MCF 10A (cell line): ENCODE results near the gene ORM2. TPM values are rescaled to one million over a fixed set of nuclear protein-coding genes. Genes with fewer than 3 reads are reported as not detected.

Experiments used
- BruUV-seq: library from RNA; stranded (reverse); fragments of 400-500 nt; replicated peaks from 2 replicates; lab custom pipeline; 2021; lab: Mats Ljungman, UMichigan
- CTCF ChIA-PET: fragments of 300-600 bp; sonication (Branson Sonifier 250); formaldehyde crosslinking; extraction: SDS; loops from one replicate; lab custom pipeline; 2021; ENCODE audit warnings: antibody characterized with exemption, inconsistent platforms; lab: Yijun Ruan, JAX
- POLR2A ChIA-PET: fragments of 300-600, 350-650 bp; sonication (Branson Sonifier 250); formaldehyde crosslinking; extraction: SDS; loops from one replicate; lab custom pipeline; 2020; ENCODE audit warnings: antibody characterized with exemption, inconsistent platforms; lab: Yijun Ruan, JAX
- DNase-seq: peaks from one replicate; pipeline ENCODE4 v3.0.0-alpha.2; 2018; ENCODE audit not compliant: unreplicated experiment
- H3K27ac Mint-ChIP-seq: one replicate; pipeline ENCODE4 v1.8.0; 2022; ENCODE audit warnings: mild to moderate bottlenecking, low read depth, mixed read lengths; ENCODE audit not compliant: unreplicated experiment
- H3K27me3 Mint-ChIP-seq: one replicate; pipeline ENCODE4 v1.8.0; 2022; ENCODE audit warnings: mixed read lengths; ENCODE audit not compliant: insufficient read depth, unreplicated experiment
- H3K36me3 Mint-ChIP-seq: one replicate; pipeline ENCODE4 v1.8.0; 2022; ENCODE audit warnings: mild to moderate bottlenecking, moderate library complexity, mixed read lengths; ENCODE audit not compliant: insufficient read depth, unreplicated experiment
- H3K4me1 Mint-ChIP-seq: one replicate; pipeline ENCODE4 v1.8.0; 2022; ENCODE audit warnings: mixed read lengths; ENCODE audit not compliant: insufficient read depth, unreplicated experiment
- H3K4me3 Mint-ChIP-seq: one replicate; pipeline ENCODE4 v1.8.0; 2022; ENCODE audit warnings: mild to moderate bottlenecking, moderate library complexity, mixed read lengths; ENCODE audit not compliant: unreplicated experiment
- H3K9me3 Mint-ChIP-seq: one replicate; pipeline ENCODE4 v1.8.0; 2022; ENCODE audit warnings: mixed read lengths; ENCODE audit not compliant: unreplicated experiment
- intact Hi-C: fragments of 100-400 bp; cut with micrococcal nuclease; formaldehyde crosslinking; loops from 2 replicates; pipeline ENCODE4 v1.14.1; 2022
- total RNA-seq: library from RNA; stranded (reverse); gene quantifications from 2 replicates; pipeline ENCODE4 v1.2.3, GENCODE V29; 2022
- TF ChIP-seq, protein P1 (sequence below): fragments of 200-600 bp; IDR thresholded peaks from one replicate; pipeline ENCODE4 v1.8.0; 2022; ENCODE audit warnings: antibody characterized with exemption, mild to moderate bottlenecking; ENCODE audit not compliant: unreplicated experiment

The ORM2 gene
- total RNA-seq, 1 experiment from 2014 or later = not detected

DNA sequence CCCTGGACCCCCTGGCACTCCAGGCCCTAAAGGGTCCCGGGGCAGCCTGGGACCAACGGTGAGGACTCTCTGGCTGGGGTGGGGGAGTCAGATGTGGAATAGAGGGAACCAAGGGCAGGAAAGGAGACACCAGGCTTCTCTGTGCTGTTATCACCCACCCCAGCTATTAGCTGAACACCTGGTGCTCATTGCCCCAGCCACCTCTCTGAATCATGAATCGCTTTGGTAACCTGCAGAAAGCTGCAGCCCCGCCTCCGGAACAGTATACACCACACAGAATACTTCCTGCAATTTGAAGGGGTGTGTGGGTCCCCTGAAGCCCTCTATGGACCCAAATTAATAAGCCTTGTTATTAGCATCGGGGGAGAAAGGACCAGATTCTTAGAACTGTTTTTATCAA, 47.2 kb upstream of the ORM2 start:
- no peaks in the 10 kb centered on the region for H3K36me3 Mint-ChIP-seq
- peaks cover 42% of the 10 kb centered on the region for H3K4me1 Mint-ChIP-seq
- no TSS peak for BruUV-seq
- intact Hi-C loops = no loop called here
- DNase-seq = no peak
- H3K4me3 Mint-ChIP-seq = no peak overlapping the region
- ChIA-PET CTCF (interaction anchor here (0.6 to 2.0 kb wide), 4 partner anchors 7 to 476 kb away, joined by 3 to 7 read pairs (median 4); no protein-coding TSS in a partner anchor), POLR2A (no interaction called here)
- no peaks in the 10 kb centered on the region for H3K9me3 Mint-ChIP-seq
- H3K27me3 Mint-ChIP-seq = no peaks in the 10 kb centered on the region
- TF ChIP-seq, protein P1, sequence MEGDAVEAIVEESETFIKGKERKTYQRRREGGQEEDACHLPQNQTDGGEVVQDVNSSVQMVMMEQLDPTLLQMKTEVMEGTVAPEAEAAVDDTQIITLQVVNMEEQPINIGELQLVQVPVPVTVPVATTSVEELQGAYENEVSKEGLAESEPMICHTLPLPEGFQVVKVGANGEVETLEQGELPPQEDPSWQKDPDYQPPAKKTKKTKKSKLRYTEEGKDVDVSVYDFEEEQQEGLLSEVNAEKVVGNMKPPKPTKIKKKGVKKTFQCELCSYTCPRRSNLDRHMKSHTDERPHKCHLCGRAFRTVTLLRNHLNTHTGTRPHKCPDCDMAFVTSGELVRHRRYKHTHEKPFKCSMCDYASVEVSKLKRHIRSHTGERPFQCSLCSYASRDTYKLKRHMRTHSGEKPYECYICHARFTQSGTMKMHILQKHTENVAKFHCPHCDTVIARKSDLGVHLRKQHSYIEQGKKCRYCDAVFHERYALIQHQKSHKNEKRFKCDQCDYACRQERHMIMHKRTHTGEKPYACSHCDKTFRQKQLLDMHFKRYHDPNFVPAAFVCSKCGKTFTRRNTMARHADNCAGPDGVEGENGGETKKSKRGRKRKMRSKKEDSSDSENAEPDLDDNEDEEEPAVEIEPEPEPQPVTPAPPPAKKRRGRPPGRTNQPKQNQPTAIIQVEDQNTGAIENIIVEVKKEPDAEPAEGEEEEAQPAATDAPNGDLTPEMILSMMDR = no peak
- no peak overlapping the region for H3K27ac Mint-ChIP-seq

DNA sequence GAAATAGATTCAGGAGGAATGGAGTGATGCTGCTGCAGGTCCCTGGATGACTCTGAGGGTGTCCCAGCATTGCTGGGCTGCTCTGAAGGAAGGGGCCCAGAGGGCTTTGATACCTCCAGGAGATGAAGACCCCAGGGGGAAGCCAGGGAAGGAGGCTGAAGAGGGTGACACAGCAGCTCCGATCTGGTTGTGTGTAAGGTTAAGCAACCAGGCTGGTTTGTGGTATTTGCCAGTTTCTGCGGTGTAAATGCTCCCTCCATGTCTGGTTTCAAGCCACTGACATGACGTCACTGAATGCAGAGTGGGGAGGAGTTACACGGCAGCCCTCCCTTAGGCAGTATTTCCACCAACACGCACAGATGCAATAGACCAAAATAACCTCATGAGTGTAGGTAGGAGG, 46.7 kb upstream of the ORM2 start:
- intact Hi-C loops = no loop called here
- CTCF ChIA-PET = interaction anchor here (1.0 to 1.6 kb wide), 2 partner anchors 9 to 176 kb away, joined by 4 to 5 read pairs; no protein-coding TSS in a partner anchor
- no peak overlapping the region for H3K4me3 Mint-ChIP-seq
- H3K27ac Mint-ChIP-seq = no peak overlapping the region
- POLR2A ChIA-PET = no interaction called here
- no peaks in the 10 kb centered on the region for H3K36me3 Mint-ChIP-seq
- no TSS peak for BruUV-seq
- TF ChIP-seq, protein P1 = no peak
- peaks cover 41% of the 10 kb centered on the region for H3K4me1 Mint-ChIP-seq
- peak; percentile 83 for DNase-seq
- H3K9me3 Mint-ChIP-seq = no peaks in the 10 kb centered on the region
- no peaks in the 10 kb centered on the region for H3K27me3 Mint-ChIP-seq

DNA sequence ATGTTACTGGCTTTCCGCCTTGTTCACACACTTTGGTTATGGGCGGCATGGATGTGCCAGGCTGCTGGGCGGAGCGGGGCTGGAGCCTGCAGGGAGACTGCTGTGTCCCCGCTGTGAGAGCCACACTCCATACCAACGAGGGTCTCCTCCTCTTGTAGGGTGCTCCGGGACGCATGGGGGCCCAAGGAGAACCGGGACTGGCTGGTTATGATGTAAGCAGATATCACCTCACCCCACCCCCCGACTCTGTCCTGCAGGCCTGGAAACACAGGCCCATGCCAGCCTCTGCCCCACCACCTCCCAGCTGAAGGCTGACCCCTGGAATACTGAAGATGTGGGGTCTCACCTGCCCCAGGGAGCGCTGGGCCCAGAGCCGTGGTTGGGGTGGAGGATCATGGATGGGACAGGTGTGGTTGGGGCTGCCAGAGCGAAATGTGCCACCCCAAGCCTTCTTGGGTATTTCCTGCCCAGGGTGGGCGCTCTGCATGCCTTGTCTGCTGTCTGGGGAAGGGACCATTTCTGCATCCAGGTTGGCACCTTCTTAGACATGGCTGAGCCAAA, 46.0 kb upstream of the ORM2 start:
- TF ChIP-seq, protein P1 = no peak
- Mint-ChIP-seq H3K4me1 (peaks cover 40% of the 10 kb centered on the region), H3K9me3 (no peaks in the 10 kb centered on the region), H3K27ac (peak overlapping the region; percentile 28), H3K4me3 (no peak overlapping the region), H3K27me3 (no peaks in the 10 kb centered on the region), H3K36me3 (no peaks in the 10 kb centered on the region)
- intact Hi-C loops = no loop called here
- POLR2A ChIA-PET = interaction anchor here (0.6 kb wide), 1 partner anchor 405 kb away, joined by 3 read pairs; no protein-coding TSS in a partner anchor
- CTCF ChIA-PET = interaction anchor here (0.6 to 4.0 kb wide), 3 partner anchors 19 to 339 kb away, joined by 3 to 17 read pairs (median 4); no protein-coding TSS in a partner anchor
- BruUV-seq = no TSS peak
- DNase-seq = no peak

DNA sequence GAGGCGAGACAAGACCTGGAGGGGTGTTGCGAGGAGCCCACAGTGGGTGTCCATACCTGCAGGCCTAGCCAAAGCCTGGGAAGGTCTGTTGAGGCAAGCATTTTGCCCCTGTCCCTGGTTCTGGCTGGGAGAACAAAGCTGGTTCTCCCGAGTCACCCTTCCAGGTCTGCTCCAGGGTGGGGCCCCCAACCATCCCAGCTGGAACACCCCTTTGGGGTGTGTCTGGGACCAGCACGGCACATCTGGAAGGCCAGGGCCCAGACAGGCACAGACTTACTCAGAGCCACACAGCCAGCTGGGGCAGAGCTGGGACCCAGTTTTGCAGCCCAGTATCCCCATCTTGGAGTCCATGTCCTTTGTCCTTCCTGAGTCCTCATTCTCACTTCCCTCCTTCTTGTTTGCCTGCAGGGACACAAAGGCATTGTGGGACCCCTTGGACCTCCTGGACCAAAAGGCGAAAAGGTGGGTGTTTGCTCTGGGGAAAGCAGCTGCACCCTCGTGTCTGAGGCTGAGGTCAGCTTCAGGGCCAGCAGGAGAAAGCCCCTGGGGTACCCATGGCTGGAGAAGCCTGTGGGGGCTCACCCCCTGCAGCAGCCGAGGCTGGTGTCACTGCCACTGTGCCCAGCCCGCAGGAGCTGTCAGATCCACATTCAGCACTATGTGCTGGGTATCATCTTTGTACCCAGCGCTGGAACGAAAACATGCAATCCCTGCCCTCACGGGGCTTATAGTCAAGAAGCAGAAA, 45.2 kb upstream of the ORM2 start:
- H3K9me3 Mint-ChIP-seq = no peaks in the 10 kb centered on the region
- H3K27ac Mint-ChIP-seq = peak overlapping the region; percentile 28
- no peak for DNase-seq
- POLR2A ChIA-PET = no interaction called here
- H3K27me3 Mint-ChIP-seq = no peaks in the 10 kb centered on the region
- H3K4me1 Mint-ChIP-seq = peaks cover 31% of the 10 kb centered on the region
- TF ChIP-seq, protein P1 = no peak
- no peaks in the 10 kb centered on the region for H3K36me3 Mint-ChIP-seq
- CTCF ChIA-PET = interaction anchor here (0.6 to 4.0 kb wide), 2 partner anchors 99 to 177 kb away, joined by 3 to 17 read pairs; no protein-coding TSS in a partner anchor
- H3K4me3 Mint-ChIP-seq = no peak overlapping the region
- no TSS peak for BruUV-seq
- intact Hi-C loops = no loop called here
